ENCODE measurements around the gene WSCD2.

DNA sequence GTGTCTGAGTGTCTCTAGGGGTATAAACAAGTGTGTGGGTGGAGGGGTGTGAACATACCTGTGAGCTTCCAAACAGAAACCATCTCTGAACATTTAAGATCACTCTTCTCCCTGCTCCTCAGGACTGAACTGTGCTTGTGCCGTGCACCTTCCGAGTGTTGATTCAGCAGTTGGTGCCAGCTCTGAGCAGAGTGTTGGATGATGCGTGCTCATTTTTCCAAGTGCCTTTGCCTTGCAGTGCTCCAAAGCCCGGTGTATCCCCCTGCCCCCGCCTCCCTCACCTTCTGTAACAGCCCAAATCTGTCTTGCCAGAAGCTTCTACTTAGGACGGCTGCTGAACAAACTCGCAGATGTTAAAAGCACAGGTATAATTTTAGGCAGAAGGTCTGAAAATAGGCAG, 4.4 kb downstream of the WSCD2 start:
- TF ChIP-seq POLR2A (IDR thresholded peaks at IDR 0.05) (no peak), POLR2AphosphoS5 (IDR thresholded peaks at IDR 0.05) (no peak)
- TF ChIP-seq, protein P1, sequence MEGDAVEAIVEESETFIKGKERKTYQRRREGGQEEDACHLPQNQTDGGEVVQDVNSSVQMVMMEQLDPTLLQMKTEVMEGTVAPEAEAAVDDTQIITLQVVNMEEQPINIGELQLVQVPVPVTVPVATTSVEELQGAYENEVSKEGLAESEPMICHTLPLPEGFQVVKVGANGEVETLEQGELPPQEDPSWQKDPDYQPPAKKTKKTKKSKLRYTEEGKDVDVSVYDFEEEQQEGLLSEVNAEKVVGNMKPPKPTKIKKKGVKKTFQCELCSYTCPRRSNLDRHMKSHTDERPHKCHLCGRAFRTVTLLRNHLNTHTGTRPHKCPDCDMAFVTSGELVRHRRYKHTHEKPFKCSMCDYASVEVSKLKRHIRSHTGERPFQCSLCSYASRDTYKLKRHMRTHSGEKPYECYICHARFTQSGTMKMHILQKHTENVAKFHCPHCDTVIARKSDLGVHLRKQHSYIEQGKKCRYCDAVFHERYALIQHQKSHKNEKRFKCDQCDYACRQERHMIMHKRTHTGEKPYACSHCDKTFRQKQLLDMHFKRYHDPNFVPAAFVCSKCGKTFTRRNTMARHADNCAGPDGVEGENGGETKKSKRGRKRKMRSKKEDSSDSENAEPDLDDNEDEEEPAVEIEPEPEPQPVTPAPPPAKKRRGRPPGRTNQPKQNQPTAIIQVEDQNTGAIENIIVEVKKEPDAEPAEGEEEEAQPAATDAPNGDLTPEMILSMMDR (IDR thresholded peaks at IDR 0.05), result no peak

Data from breast epithelium (tissue), 3 donors.